ENCODE measurements around the gene EP400. TPM values are rescaled to one million over a fixed set of nuclear protein-coding genes. Genes with fewer than 3 reads are reported as not detected.

EP400 gene, protein sequence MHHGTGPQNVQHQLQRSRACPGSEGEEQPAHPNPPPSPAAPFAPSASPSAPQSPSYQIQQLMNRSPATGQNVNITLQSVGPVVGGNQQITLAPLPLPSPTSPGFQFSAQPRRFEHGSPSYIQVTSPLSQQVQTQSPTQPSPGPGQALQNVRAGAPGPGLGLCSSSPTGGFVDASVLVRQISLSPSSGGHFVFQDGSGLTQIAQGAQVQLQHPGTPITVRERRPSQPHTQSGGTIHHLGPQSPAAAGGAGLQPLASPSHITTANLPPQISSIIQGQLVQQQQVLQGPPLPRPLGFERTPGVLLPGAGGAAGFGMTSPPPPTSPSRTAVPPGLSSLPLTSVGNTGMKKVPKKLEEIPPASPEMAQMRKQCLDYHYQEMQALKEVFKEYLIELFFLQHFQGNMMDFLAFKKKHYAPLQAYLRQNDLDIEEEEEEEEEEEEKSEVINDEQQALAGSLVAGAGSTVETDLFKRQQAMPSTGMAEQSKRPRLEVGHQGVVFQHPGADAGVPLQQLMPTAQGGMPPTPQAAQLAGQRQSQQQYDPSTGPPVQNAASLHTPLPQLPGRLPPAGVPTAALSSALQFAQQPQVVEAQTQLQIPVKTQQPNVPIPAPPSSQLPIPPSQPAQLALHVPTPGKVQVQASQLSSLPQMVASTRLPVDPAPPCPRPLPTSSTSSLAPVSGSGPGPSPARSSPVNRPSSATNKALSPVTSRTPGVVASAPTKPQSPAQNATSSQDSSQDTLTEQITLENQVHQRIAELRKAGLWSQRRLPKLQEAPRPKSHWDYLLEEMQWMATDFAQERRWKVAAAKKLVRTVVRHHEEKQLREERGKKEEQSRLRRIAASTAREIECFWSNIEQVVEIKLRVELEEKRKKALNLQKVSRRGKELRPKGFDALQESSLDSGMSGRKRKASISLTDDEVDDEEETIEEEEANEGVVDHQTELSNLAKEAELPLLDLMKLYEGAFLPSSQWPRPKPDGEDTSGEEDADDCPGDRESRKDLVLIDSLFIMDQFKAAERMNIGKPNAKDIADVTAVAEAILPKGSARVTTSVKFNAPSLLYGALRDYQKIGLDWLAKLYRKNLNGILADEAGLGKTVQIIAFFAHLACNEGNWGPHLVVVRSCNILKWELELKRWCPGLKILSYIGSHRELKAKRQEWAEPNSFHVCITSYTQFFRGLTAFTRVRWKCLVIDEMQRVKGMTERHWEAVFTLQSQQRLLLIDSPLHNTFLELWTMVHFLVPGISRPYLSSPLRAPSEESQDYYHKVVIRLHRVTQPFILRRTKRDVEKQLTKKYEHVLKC (N-terminal part only)
- total RNA-seq (2021) = 80.1 and 91.4 TPM in 2 replicates
- Bru-seq, nascent RNA = percentile 82 among the genes with signal in this experiment
- percentile 88 among the genes with signal in this experiment for BruChase-seq, experiment 1, labeled RNA remaining after a 2-hour chase
- percentile 90 among the genes with signal in this experiment for BruChase-seq, experiment 2, labeled RNA remaining after a 6-hour chase
- long read RNA-seq, full-length matches to known transcripts = 3 of 35 reads
- long read RNA-seq, partial matches to known transcripts = 17 of 35 reads
- long read RNA-seq, other reads (novel, unspliced or antisense) = 15 of 35 reads

DNA sequence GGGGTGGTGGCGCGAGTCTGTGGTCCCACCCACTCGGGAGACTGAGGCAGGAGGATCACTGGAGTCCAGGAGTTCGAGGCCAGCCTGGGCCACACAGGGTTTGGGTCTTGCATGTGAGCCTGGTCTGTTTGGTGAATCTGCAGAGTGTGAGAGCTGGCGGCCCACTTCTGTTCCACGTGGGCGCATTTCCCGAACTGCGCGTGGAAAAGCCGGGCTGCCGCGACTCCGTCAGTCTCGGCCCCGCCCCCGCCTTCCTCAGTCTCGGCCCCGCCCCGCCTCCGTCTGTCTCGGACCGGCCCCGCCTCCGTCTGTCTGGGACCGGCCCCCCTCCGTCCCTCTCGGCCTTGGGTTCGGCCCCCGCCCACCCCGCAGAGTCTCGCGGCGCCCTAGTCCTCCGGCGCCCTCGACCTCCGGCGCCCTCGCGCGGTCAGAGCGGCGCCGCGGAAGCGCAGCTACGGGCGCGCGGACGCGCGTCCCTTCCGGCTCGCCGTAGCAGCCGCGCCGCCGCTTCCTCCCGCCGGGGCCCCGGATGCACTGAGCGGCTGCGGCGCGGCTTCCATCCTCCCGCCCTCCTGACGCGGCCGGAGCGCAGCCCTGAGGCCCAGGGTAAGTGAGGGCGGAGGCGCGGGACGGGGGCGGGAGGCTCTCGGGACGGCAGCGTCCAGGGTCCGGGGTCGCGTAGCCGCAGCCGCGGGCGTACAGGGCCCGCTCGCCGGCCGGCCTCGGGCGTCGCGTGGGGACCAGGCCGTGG, at the start of gene EP400:
Gene EP400 (plus strand): TSS at position 512 of the 751 bp plus-strand sequence. CDS start 10,678 bp downstream, outside the sequence.
- Histone ChIP-seq H3K4me3 (ENCODE audit: low read depth, low read length, poor library complexity, severe bottlenecking) (peak within 1 kb of the TSS; percentile 97), H3K27me3 (replicated peaks; ENCODE audit: insufficient read depth, low read depth, low read length, poor library complexity) (no peaks in the 10 kb centered on the region), H3K36me3 (ENCODE audit: insufficient read depth, low read length, poor library complexity, severe bottlenecking) (no peaks in the 10 kb centered on the region), H3K27ac (ENCODE audit: low read depth, low read length, poor library complexity, severe bottlenecking) (peak within 1 kb of the TSS; percentile 92), H3K4me1 (ENCODE audit: insufficient read depth, low read length, poor library complexity, severe bottlenecking) (peaks cover 4% of the 10 kb centered on the region), H3K9me3 (ENCODE audit: low read depth, low read length, poor library complexity, severe bottlenecking) (no peaks in the 10 kb centered on the region)
- no peak for TF ChIP-seq EZH2 (IDR thresholded peaks at IDR 0.05; ENCODE audit: borderline replicate concordance, low read depth, low read length, poor library complexity, severe bottlenecking)
- TF ChIP-seq, protein P1, sequence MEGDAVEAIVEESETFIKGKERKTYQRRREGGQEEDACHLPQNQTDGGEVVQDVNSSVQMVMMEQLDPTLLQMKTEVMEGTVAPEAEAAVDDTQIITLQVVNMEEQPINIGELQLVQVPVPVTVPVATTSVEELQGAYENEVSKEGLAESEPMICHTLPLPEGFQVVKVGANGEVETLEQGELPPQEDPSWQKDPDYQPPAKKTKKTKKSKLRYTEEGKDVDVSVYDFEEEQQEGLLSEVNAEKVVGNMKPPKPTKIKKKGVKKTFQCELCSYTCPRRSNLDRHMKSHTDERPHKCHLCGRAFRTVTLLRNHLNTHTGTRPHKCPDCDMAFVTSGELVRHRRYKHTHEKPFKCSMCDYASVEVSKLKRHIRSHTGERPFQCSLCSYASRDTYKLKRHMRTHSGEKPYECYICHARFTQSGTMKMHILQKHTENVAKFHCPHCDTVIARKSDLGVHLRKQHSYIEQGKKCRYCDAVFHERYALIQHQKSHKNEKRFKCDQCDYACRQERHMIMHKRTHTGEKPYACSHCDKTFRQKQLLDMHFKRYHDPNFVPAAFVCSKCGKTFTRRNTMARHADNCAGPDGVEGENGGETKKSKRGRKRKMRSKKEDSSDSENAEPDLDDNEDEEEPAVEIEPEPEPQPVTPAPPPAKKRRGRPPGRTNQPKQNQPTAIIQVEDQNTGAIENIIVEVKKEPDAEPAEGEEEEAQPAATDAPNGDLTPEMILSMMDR (conservative IDR thresholded peaks at IDR 0.05; ENCODE audit: low read depth, low read length) = peak; percentile 51
- BruUV-seq (replicated peaks) = no TSS peak
- ChIA-PET CTCF (interaction anchor here (0.6 kb wide), 2 partner anchors 65 to 73 kb away, joined by 3 read pairs; no protein-coding TSS in a partner anchor), POLR2A (ENCODE audit: low non-redundant PET) (no interaction called here)
- DNase-seq (ENCODE audit: low spot score) = peak; percentile 97
- intact Hi-C loops (cut with micrococcal nuclease; ENCODE audit: unreplicated experiment) = loop anchor here (5.0 kb wide), 1 partner anchor 38 kb away; no protein-coding TSS in a partner anchor

DNA sequence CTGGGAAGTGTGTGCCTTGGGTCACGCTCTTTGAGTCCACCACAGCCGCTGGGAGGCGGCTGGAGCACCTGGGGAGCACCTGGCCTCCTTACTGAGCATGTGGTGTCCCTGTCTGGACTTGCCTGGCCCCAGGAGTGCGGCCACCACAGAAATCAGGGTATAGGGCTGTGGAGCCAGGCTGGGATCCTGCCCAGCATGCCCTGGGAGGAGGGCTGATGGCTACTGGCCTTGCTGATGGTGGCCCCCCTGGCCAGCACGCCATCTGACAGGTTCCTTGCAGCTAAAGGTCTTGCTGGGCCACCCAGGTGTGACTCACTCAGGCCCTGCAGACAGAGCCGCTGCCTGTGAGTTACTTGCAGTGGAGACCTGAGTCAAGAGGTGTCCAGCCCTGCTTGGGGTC, 49.3 kb upstream of the EP400 start:
- Histone ChIP-seq H3K4me1 (ENCODE audit: insufficient read depth, low read length, poor library complexity, severe bottlenecking) (peaks cover 6% of the 10 kb centered on the region), H3K9me3 (ENCODE audit: low read depth, low read length, poor library complexity, severe bottlenecking) (no peaks in the 10 kb centered on the region), H3K27me3 (replicated peaks; ENCODE audit: insufficient read depth, low read depth, low read length, poor library complexity) (no peaks in the 10 kb centered on the region), H3K36me3 (ENCODE audit: insufficient read depth, low read length, poor library complexity, severe bottlenecking) (peaks cover 4% of the 10 kb centered on the region), H3K4me3 (ENCODE audit: low read depth, low read length, poor library complexity, severe bottlenecking) (no peak overlapping the region), H3K27ac (ENCODE audit: low read depth, low read length, poor library complexity, severe bottlenecking) (no peak overlapping the region)
- intact Hi-C loops (cut with micrococcal nuclease; ENCODE audit: unreplicated experiment) = no loop called here
- no TSS peak for BruUV-seq (replicated peaks)
- TF ChIP-seq EZH2 (IDR thresholded peaks at IDR 0.05; ENCODE audit: borderline replicate concordance, low read depth, low read length, poor library complexity, severe bottlenecking) = no peak
- TF ChIP-seq, protein P1 (conservative IDR thresholded peaks at IDR 0.05; ENCODE audit: low read depth, low read length) = no peak
- CTCF ChIA-PET = no interaction called here
- DNase-seq (ENCODE audit: low spot score) = no peak
- POLR2A ChIA-PET (ENCODE audit: low non-redundant PET) = interaction anchor here (0.6 kb wide), 1 partner anchor 135 kb away, joined by 5 read pairs; no protein-coding TSS in a partner anchor
